OCI-LY1 (cell line): ENCODE measurements around the gene USP19.

Experiments used
- H2AFZ ChIP-seq: fragments of 200-600 bp; sonication (generic), shearing (Covaris generic); 2 replicates; pipeline ENCODE4 v1.6.0; 2014; ENCODE audit warnings: antibody characterized with exemption, mild to moderate bottlenecking, low read length
- H3F3A ChIP-seq: fragments of 200-600 bp; sonication (generic), shearing (Covaris generic); 2 replicates; pipeline ENCODE4 v1.6.0; 2014; ENCODE audit warnings: mild to moderate bottlenecking, antibody characterized with exemption, low read length, moderate library complexity; ENCODE audit not compliant: insufficient read depth
- H3K27ac ChIP-seq: fragments of 200-600 bp; sonication (generic); 2 replicates; pipeline ENCODE4 v1.5.1; 2014; ENCODE audit warnings: low read length, mixed run types, mild to moderate bottlenecking, low read depth; ENCODE audit not compliant: poor library complexity, severe bottlenecking
- H3K27me3 ChIP-seq: fragments of 200-600 bp; sonication (generic); 2 replicates; pipeline ENCODE4 v1.6.0; 2014; ENCODE audit warnings: antibody characterized with exemption, mild to moderate bottlenecking, low read length, moderate library complexity; ENCODE audit not compliant: insufficient read depth
- H3K36me3 ChIP-seq: fragments of 200-600 bp; sonication (generic); 2 replicates; pipeline ENCODE4 v1.6.1; 2014; ENCODE audit warnings: mild to moderate bottlenecking, antibody characterized with exemption, low read length, moderate library complexity, mixed read lengths; ENCODE audit not compliant: insufficient read depth
- H3K4me1 ChIP-seq: fragments of 200-600 bp; sonication (generic); 2 replicates; pipeline ENCODE4 v1.5.1; 2014; ENCODE audit warnings: mild to moderate bottlenecking, low read length, moderate library complexity; ENCODE audit not compliant: insufficient read depth, severe bottlenecking
- H3K4me2 ChIP-seq: fragments of 200-600 bp; sonication (generic), shearing (Covaris generic); 2 replicates; pipeline ENCODE4 v1.6.1; 2014; ENCODE audit warnings: low read length
- H3K4me3 ChIP-seq: fragments of 200-600 bp; sonication (generic); 2 replicates; pipeline ENCODE4 v1.5.1; 2014; ENCODE audit warnings: low read length, low read depth, mild to moderate bottlenecking, mixed read lengths; ENCODE audit not compliant: poor library complexity, severe bottlenecking
- H3K79me2 ChIP-seq: fragments of 200-600 bp; shearing (Covaris generic); 2 replicates; pipeline ENCODE4 v1.6.1; 2016; ENCODE audit warnings: mixed run types, low read length, mixed read lengths; ENCODE audit not compliant: insufficient read depth
- H3K9ac ChIP-seq: fragments of 200-600 bp; sonication (generic), shearing (Covaris generic); 2 replicates; pipeline ENCODE4 v1.6.1; 2014; ENCODE audit warnings: mild to moderate bottlenecking, low read length, mixed read lengths
- H3K9me2 ChIP-seq: fragments of 200-600 bp; sonication (generic), shearing (Covaris generic); 2 replicates; pipeline ENCODE4 v1.6.1; 2014; ENCODE audit warnings: low read depth, mild to moderate bottlenecking, low read length, mixed read lengths
- H3K9me3 ChIP-seq: fragments of 200-600 bp; shearing (Covaris generic); 2 replicates; pipeline ENCODE4 v1.6.1; 2014; ENCODE audit warnings: low read length, mixed read lengths
- H4K20me1 ChIP-seq: fragments of 200-600 bp; sonication (generic), shearing (Covaris generic); 2 replicates; pipeline ENCODE4 v1.6.0; 2016; ENCODE audit warnings: mild to moderate bottlenecking, low read length; ENCODE audit not compliant: insufficient read depth
- EZH2 ChIP-seq: fragments of 200-600 bp; sonication (generic), shearing (Covaris generic); IDR thresholded peaks from 2 replicates; pipeline ENCODE4 v1.8.0; 2017; ENCODE audit warnings: borderline replicate concordance, mixed run types, mild to moderate bottlenecking, antibody characterized with exemption, low read length, moderate library complexity, mixed read lengths
- TF ChIP-seq, protein P1 (sequence below): fragments of 200-600 bp; sonication (generic), shearing (Covaris generic); IDR thresholded peaks from 2 replicates; pipeline ENCODE4 v1.5.1; 2017; ENCODE audit warnings: mild to moderate bottlenecking, antibody characterized with exemption, low read length, moderate library complexity, mixed read lengths

The USP19 gene

DNA sequence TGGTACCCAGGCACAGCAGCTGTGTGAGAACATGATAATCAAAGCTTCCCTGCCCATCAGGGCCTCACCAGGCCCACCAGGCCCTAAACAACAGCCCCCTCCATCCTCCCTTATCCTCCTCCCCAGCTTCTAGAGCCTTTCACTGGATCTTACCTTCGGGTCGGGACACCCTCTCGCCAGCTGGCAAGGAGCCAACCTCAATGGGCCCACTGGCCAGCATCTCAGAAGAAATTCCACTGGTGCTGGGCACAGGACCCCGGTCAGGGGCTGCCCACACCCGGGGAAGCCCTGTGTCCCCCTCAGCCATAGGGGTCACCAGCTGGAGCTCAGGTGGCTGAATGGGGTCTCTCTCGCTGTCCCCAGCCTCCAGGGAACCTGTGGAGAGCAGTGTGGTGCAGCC lies 9.3 kb downstream of the USP19 start:
- TF ChIP-seq, protein P1, sequence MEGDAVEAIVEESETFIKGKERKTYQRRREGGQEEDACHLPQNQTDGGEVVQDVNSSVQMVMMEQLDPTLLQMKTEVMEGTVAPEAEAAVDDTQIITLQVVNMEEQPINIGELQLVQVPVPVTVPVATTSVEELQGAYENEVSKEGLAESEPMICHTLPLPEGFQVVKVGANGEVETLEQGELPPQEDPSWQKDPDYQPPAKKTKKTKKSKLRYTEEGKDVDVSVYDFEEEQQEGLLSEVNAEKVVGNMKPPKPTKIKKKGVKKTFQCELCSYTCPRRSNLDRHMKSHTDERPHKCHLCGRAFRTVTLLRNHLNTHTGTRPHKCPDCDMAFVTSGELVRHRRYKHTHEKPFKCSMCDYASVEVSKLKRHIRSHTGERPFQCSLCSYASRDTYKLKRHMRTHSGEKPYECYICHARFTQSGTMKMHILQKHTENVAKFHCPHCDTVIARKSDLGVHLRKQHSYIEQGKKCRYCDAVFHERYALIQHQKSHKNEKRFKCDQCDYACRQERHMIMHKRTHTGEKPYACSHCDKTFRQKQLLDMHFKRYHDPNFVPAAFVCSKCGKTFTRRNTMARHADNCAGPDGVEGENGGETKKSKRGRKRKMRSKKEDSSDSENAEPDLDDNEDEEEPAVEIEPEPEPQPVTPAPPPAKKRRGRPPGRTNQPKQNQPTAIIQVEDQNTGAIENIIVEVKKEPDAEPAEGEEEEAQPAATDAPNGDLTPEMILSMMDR = no peak
- TF ChIP-seq EZH2 = no peak
- H3K9me2 ChIP-seq = no peaks in the 10 kb centered on the region
- no peaks in the 10 kb centered on the region for H3F3A ChIP-seq
- H2AFZ ChIP-seq = no peak overlapping the region
- H3K79me2 ChIP-seq = no peaks in the 10 kb centered on the region
- H4K20me1 ChIP-seq = no peaks in the 10 kb centered on the region
- H3K9me3 ChIP-seq = no peaks in the 10 kb centered on the region
- H3K9ac ChIP-seq = no peak overlapping the region
- no peaks in the 10 kb centered on the region for H3K27me3 ChIP-seq
- H3K4me1 ChIP-seq = no peaks in the 10 kb centered on the region
- H3K4me2 ChIP-seq = no peak overlapping the region
- H3K27ac ChIP-seq = no peak overlapping the region
- peaks cover 77% of the 10 kb centered on the region for H3K36me3 ChIP-seq
- no peak overlapping the region for H3K4me3 ChIP-seq

DNA sequence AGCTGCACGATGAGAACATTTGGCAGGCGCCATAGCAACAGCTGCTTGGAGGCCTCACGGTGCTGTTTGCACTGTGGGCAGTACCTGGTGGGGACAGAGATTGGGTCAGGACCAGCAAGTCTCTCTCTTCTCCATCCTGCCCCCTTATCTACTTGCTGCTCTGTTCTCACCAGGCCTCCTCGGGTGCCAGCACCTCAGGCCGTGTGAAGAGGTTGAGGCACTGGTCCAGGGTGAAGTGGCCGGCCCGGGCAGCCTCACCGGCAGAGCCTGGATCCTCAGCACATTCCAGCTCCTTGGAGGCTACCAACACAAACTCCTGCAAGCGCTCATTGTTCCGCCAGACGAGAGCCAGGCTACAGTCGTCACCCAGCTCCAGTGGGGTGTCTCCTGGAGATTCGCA lies 9.8 kb downstream of the USP19 start:
- TF ChIP-seq, protein P1 = no peak
- no peak for TF ChIP-seq EZH2
- H3K4me2 ChIP-seq = no peak overlapping the region
- no peaks in the 10 kb centered on the region for H4K20me1 ChIP-seq
- no peak overlapping the region for H3K27ac ChIP-seq
- peaks cover 71% of the 10 kb centered on the region for H3K36me3 ChIP-seq
- H3K9me3 ChIP-seq = no peaks in the 10 kb centered on the region
- no peak overlapping the region for H2AFZ ChIP-seq
- H3K27me3 ChIP-seq = no peaks in the 10 kb centered on the region
- no peak overlapping the region for H3K4me3 ChIP-seq
- H3K9ac ChIP-seq = no peak overlapping the region
- no peaks in the 10 kb centered on the region for H3K9me2 ChIP-seq
- H3K79me2 ChIP-seq = no peaks in the 10 kb centered on the region
- peaks cover under 1% of the 10 kb centered on the region for H3K4me1 ChIP-seq
- H3F3A ChIP-seq = no peaks in the 10 kb centered on the region

DNA sequence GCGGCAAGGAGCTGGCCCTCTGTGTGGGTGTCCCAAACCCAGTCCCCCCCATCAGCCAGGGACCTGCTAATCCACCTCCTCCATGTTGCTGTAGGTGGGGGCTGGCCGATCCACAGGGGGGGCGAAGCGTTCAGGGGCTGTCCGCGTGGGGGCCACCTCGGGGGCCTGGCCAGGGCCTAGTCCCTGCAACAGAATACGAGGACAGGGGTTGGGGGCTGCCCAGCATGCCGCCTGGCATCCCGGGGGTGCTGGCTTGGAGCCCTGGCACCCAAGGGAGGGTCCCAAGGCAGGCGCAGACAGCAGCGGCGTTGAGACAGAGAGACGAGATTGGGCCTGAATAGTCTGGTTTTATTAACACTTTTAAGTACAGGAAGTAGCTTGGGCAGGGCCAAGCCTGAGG lies 12.3 kb downstream of the USP19 start:
- no peaks in the 10 kb centered on the region for H3K27me3 ChIP-seq
- H3K4me1 ChIP-seq = peaks cover 17% of the 10 kb centered on the region
- H3F3A ChIP-seq = no peaks in the 10 kb centered on the region
- TF ChIP-seq, protein P1 = no peak
- TF ChIP-seq EZH2 = no peak
- H3K9me2 ChIP-seq = no peaks in the 10 kb centered on the region
- H3K9me3 ChIP-seq = no peaks in the 10 kb centered on the region
- H3K36me3 ChIP-seq = peaks cover 50% of the 10 kb centered on the region
- no peaks in the 10 kb centered on the region for H4K20me1 ChIP-seq
- H3K79me2 ChIP-seq = peaks cover 8% of the 10 kb centered on the region; the same call in 1 of the 2 replicates
- no peak overlapping the region for H2AFZ ChIP-seq
- H3K27ac ChIP-seq = no peak overlapping the region
- no peak overlapping the region for H3K4me2 ChIP-seq
- no peak overlapping the region for H3K9ac ChIP-seq
- H3K4me3 ChIP-seq = no peak overlapping the region
